HCT116 (cell line): Measurements from ENCODE around the gene CTDNEP1. TPM values are rescaled to one million over a fixed set of nuclear protein-coding genes. Genes with fewer than 3 reads are reported as not detected.

Experiments
- ATAC-seq: fragments of 200-7000 bp; cut with Tn5 transposase; 2 replicates; pipeline ENCODE4 v1.9.1; 2020; ENCODE audit warnings: mild to moderate bottlenecking, moderate library complexity
- BruUV-seq: library from RNA; stranded (reverse); fragments of 400-500 nt; replicated peaks from 2 replicates; lab custom pipeline; 2021; lab: Mats Ljungman, UMichigan
- CTCF ChIA-PET: fragments of 300-600 bp; sonication (Branson Sonifier 250); formaldehyde crosslinking; loops from one replicate; lab custom pipeline; 2021; ENCODE audit warnings: antibody characterized with exemption; lab: Charles Lee
- POLR2A ChIA-PET: fragments of 300-600, 350-600 bp; sonication (Branson Sonifier 250); formaldehyde crosslinking; loops from one replicate; lab custom pipeline; 2021; ENCODE audit warnings: antibody characterized with exemption; lab: Charles Lee
- RAD21 ChIA-PET, 2 experiments: fragments of 300-600 bp; sonication (Branson Sonifier 250); formaldehyde crosslinking; loops; one replicate each; lab custom pipeline; 2023; ENCODE audit warnings: low total read pairs in 2 of 2; ENCODE audit not compliant: uncharacterized antibody in 2 of 2, unreplicated experiment in 2 of 2, low non-redundant PET in 1 of 2; lab: Charles Lee
- DNase-seq: peaks from one replicate; pipeline ENCODE4 v3.0.0-alpha.2; 2010; ENCODE audit warnings: low read depth, low spot score
- H2AFZ ChIP-seq: fragments of 200-600 bp; shearing (Covaris generic), sonication (generic); 2 replicates; pipeline ENCODE4 v1.6.1; 2017; ENCODE audit warnings: low read depth, mixed run types, mixed read lengths, antibody characterized with exemption, low read length; ENCODE audit not compliant: poor library complexity, severe bottlenecking
- H3K27ac ChIP-seq: 2 replicates; pipeline ENCODE4 v1.5.1; 2012; ENCODE audit warnings: low read depth, low read length
- H3K27me3 ChIP-seq: fragments of 200-600 bp; sonication (generic); 2 replicates; pipeline ENCODE4 v1.6.1; 2016; ENCODE audit warnings: mixed run types, low read length, mixed read lengths; ENCODE audit not compliant: insufficient read depth
- H3K36me3 ChIP-seq, 2 experiments: fragments of 200-500 bp in 1 of 2; fragments of 200-600 bp in 1 of 2; sonication (Bioruptor generic) in 1 of 2; sonication (generic) in 1 of 2; 2 replicates each; pipeline versions ENCODE4 v1.5.1 to v1.6.1; 2014 to 2016; ENCODE audit warnings: low read length in 2 of 2, inconsistent platforms in 1 of 2, mixed read lengths in 1 of 2, mixed run types in 1 of 2; ENCODE audit not compliant: insufficient read depth in 2 of 2, control insufficient read depth in 1 of 2
- H3K4me1 ChIP-seq, 2 experiments: fragments of 200-600 bp in 1 of 2; sonication (generic) in 1 of 2; 2 replicates each; pipeline versions ENCODE4 v1.5.1 to v1.6.1; 2012 to 2017; ENCODE audit warnings: low read length in 2 of 2, inconsistent platforms in 1 of 2, mild to moderate bottlenecking in 1 of 2, mixed read lengths in 1 of 2, mixed run types in 1 of 2, moderate library complexity in 1 of 2; ENCODE audit not compliant: insufficient read depth in 2 of 2, control insufficient read depth in 1 of 2
- H3K4me2 ChIP-seq: fragments of 200-600 bp; sonication (generic); 2 replicates; pipeline ENCODE4 v1.6.1; 2017; ENCODE audit warnings: mixed run types, low read length, mixed read lengths
- H3K4me3 ChIP-seq, 2 experiments: fragments of 200-600 bp in 1 of 2; sonication (generic) in 1 of 2; replicated peaks in 1 of 2; 2 replicates each; pipeline ENCODE4 v1.5.1; 2011 to 2016; ENCODE audit warnings: low read length in 2 of 2, control low read depth in 1 of 2, low read depth in 1 of 2, mild to moderate bottlenecking in 1 of 2, mixed read lengths in 1 of 2, mixed run types in 1 of 2
- H3K79me2 ChIP-seq: fragments of 200-600 bp; sonication (generic); 2 replicates; pipeline ENCODE4 v1.6.1; 2017; ENCODE audit warnings: mild to moderate bottlenecking, mixed run types, low read length, moderate library complexity, mixed read lengths; ENCODE audit not compliant: insufficient read depth
- H3K9ac ChIP-seq: fragments of 200-600 bp; sonication (generic); 2 replicates; pipeline ENCODE4 v1.6.1; 2016; ENCODE audit warnings: low read length, mixed read lengths
- H3K9me2 ChIP-seq: fragments of 200-600 bp; sonication (generic), shearing (Covaris generic); 2 replicates; pipeline ENCODE4 v1.6.1; 2017; ENCODE audit warnings: mixed run types, mild to moderate bottlenecking, moderate library complexity; ENCODE audit not compliant: insufficient read depth
- H3K9me3 ChIP-seq, 2 experiments: fragments of 200-500 bp in 1 of 2; fragments of 200-600 bp in 1 of 2; sonication (Bioruptor generic) in 1 of 2; sonication (generic) in 1 of 2; 2 replicates each; pipeline ENCODE4 v1.6.1; 2014 to 2017; ENCODE audit warnings: low read length in 2 of 2, mixed read lengths in 2 of 2, inconsistent platforms in 1 of 2, low read depth in 1 of 2, mild to moderate bottlenecking in 1 of 2, mixed run types in 1 of 2, moderate library complexity in 1 of 2; ENCODE audit not compliant: control insufficient read depth in 1 of 2, insufficient read depth in 1 of 2
- H4K20me1 ChIP-seq: fragments of 200-600 bp; sonication (generic), shearing (Covaris generic); 2 replicates; pipeline ENCODE4 v1.6.1; 2017; ENCODE audit warnings: mixed run types, mild to moderate bottlenecking, moderate library complexity; ENCODE audit not compliant: insufficient read depth
- CBX3 ChIP-seq: IDR thresholded peaks from 2 replicates; pipeline ENCODE4 v1.6.1; 2012; ENCODE audit warnings: low read depth
- CEBPB ChIP-seq: IDR thresholded peaks from 2 replicates; pipeline ENCODE4 v1.6.1; 2012; ENCODE audit warnings: low read depth
- EGR1 ChIP-seq: IDR thresholded peaks from 2 replicates; pipeline ENCODE4 v1.6.1; 2012; ENCODE audit warnings: low read depth
- EZH2 ChIP-seq: fragments of 200-600 bp; sonication (generic); IDR thresholded peaks from 2 replicates; pipeline ENCODE4 v1.6.1; 2017; ENCODE audit warnings: antibody characterized with exemption, mixed run types
- FOSL1 ChIP-seq: IDR thresholded peaks from 2 replicates; pipeline ENCODE4 v1.6.1; 2012; ENCODE audit warnings: low read depth
- JUND ChIP-seq: IDR thresholded peaks from 2 replicates; pipeline ENCODE4 v1.6.1; 2012
- POLR2A ChIP-seq: IDR thresholded peaks from 2 replicates; pipeline ENCODE4 v1.7.0; 2011; ENCODE audit warnings: borderline replicate concordance; ENCODE audit not compliant: insufficient read depth, insufficient read length; ENCODE audit errors: extremely low read depth
- RAD21 ChIP-seq: IDR thresholded peaks from 2 replicates; pipeline ENCODE4 v1.6.1; 2012; ENCODE audit warnings: low read depth, mild to moderate bottlenecking
- SP1 ChIP-seq: IDR thresholded peaks from 2 replicates; pipeline ENCODE4 v1.6.1; 2012; ENCODE audit warnings: low read depth
- SRF ChIP-seq: IDR thresholded peaks from 2 replicates; pipeline ENCODE4 v1.6.1; 2012; ENCODE audit warnings: low read depth
- TCF7L2 ChIP-seq: IDR thresholded peaks from 2 replicates; pipeline ENCODE4 v1.7.0; 2011; ENCODE audit warnings: borderline replicate concordance, inconsistent platforms; ENCODE audit not compliant: insufficient read depth, insufficient read length; ENCODE audit errors: extremely low read depth
- ZFX ChIP-seq: fragments of 450-650 bp; IDR thresholded peaks from 2 replicates; pipeline ENCODE4 v1.6.1; 2017
- ZNF274 ChIP-seq: fragments of 200-500 bp; sonication (Bioruptor generic); IDR thresholded peaks from 2 replicates; pipeline ENCODE4 v1.6.1; 2014; ENCODE audit warnings: mild to moderate bottlenecking, low read depth, low read length, inconsistent platforms
- intact Hi-C: fragments of 100-400 bp; cut with micrococcal nuclease; formaldehyde crosslinking; loops from 2 replicates; pipeline ENCODE4 v1.10.0; 2022
- total RNA-seq: library from RNA; stranded (reverse); gene quantifications from one replicate; pipeline ENCODE4 v1.2.1, GENCODE V29; 2021; ENCODE audit not compliant: unreplicated experiment
- TF ChIP-seq, protein P1 (sequence below): IDR thresholded peaks from 2 replicates; pipeline ENCODE4 v1.6.1; 2012
- TF ChIP-seq, protein P2 (sequence below): IDR thresholded peaks from 2 replicates; pipeline ENCODE4 v1.6.1; 2012
- TF ChIP-seq, protein P3 (sequence below): IDR thresholded peaks from 2 replicates; pipeline ENCODE4 v1.6.1; 2011; ENCODE audit warnings: mild to moderate bottlenecking, low read length, moderate library complexity; ENCODE audit not compliant: insufficient replicate concordance; ENCODE audit errors: extremely low read depth
- TF ChIP-seq, protein P4 (sequence below), 3 experiments: fragments of 200-600 bp in 1 of 3; sonication (generic) in 1 of 3; IDR thresholded peaks in 2 of 3; conservative IDR thresholded peaks in 1 of 3; 2 replicates each; pipeline ENCODE4 v1.5.1; 2012 to 2017; ENCODE audit warnings: low read depth in 2 of 3, low read length in 2 of 3, antibody characterized with exemption in 1 of 3, borderline replicate concordance in 1 of 3, control low read depth in 1 of 3, mild to moderate bottlenecking in 1 of 3, mixed read lengths in 1 of 3, mixed run types in 1 of 3, moderate library complexity in 1 of 3; ENCODE audit not compliant: insufficient read depth in 1 of 3

The CTDNEP1 gene
- total RNA-seq, 1 experiment from 2014 or later: 143 TPM

DNA sequence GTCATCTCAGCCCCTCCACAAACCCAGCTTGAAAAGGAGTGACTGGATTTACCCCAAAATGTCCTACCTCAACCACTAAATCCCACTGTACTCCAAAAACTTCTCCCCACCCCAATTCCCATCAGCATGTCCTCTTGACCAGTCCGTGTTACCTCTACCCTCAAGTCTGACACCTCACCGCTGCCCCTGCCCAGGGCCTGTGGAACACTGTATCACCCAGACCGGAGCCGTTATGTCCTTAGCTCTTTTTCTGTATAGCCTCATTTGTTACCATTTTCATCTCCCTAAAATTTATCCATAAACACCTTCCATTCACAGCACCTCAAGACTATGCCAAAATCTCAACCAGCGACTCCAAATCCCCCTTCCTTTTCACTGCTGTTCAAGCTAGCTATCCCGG lies 14.7 kb downstream of the CTDNEP1 start:
- Histone ChIP-seq H3K9me2 (no peaks in the 10 kb centered on the region), H3K27me3 (no peaks in the 10 kb centered on the region), H2AFZ (no peak overlapping the region), H3K4me2 (peak overlapping the region; percentile 82), H3K4me1 (peaks cover 44 to 67% of the 10 kb centered on the region in 2 experiments), H3K9ac (peak overlapping the region; percentile 100), H4K20me1 (peaks cover 4% of the 10 kb centered on the region; the same call in 1 of the 2 replicates), H3K4me3 (0 out of 4 replicates have a peak overlapping the region, but pooled peaks of 1 of the 2 experiments have one; percentile 97), H3K79me2 (peaks cover 80% of the 10 kb centered on the region), H3K9me3 (no peaks in the 10 kb centered on the region), H3K27ac (peak overlapping the region; percentile 92), H3K36me3 (peaks cover 24 to 32% of the 10 kb centered on the region in 2 experiments)
- no peak for DNase-seq
- no TSS peak for BruUV-seq
- ChIA-PET RAD21 (interaction anchor here in 1 of 2 experiments (1.1 kb wide), 1 partner anchor 16 kb away, joined by 3 read pairs; no protein-coding TSS in a partner anchor), POLR2A (interaction anchor here (0.7 to 2.6 kb wide), 3 partner anchors 17 to 72 kb away, joined by 3 to 19 read pairs (median 7); partner anchors contain the start of genes ACADVL and DLG4), CTCF (interaction anchor here (1.8 kb wide), 1 partner anchor 16 kb away, joined by 5 read pairs; no protein-coding TSS in a partner anchor)
- no peak for ATAC-seq
- intact Hi-C loops: no loop called here
- no peak for TF ChIP-seq EGR1
- TF ChIP-seq RAD21: no peak
- no peak for TF ChIP-seq FOSL1
- no peak for TF ChIP-seq ZNF274
- TF ChIP-seq SRF: no peak
- no peak for TF ChIP-seq JUND
- TF ChIP-seq, protein P1, sequence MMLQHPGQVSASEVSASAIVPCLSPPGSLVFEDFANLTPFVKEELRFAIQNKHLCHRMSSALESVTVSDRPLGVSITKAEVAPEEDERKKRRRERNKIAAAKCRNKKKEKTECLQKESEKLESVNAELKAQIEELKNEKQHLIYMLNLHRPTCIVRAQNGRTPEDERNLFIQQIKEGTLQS: no peak
- TF ChIP-seq, protein P2, sequence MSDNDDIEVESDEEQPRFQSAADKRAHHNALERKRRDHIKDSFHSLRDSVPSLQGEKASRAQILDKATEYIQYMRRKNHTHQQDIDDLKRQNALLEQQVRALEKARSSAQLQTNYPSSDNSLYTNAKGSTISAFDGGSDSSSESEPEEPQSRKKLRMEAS: no peak
- TF ChIP-seq CEBPB: no peak
- no peak for TF ChIP-seq CBX3
- no peak for TF ChIP-seq EZH2
- TF ChIP-seq, protein P3, sequence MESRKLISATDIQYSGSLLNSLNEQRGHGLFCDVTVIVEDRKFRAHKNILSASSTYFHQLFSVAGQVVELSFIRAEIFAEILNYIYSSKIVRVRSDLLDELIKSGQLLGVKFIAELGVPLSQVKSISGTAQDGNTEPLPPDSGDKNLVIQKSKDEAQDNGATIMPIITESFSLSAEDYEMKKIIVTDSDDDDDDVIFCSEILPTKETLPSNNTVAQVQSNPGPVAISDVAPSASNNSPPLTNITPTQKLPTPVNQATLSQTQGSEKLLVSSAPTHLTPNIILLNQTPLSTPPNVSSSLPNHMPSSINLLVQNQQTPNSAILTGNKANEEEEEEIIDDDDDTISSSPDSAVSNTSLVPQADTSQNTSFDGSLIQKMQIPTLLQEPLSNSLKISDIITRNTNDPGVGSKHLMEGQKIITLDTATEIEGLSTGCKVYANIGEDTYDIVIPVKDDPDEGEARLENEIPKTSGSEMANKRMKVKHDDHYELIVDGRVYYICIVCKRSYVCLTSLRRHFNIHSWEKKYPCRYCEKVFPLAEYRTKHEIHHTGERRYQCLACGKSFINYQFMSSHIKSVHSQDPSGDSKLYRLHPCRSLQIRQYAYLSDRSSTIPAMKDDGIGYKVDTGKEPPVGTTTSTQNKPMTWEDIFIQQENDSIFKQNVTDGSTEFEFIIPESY: no peak
- TF ChIP-seq TCF7L2: no peak
- TF ChIP-seq SP1: no peak
- TF ChIP-seq, protein P4, sequence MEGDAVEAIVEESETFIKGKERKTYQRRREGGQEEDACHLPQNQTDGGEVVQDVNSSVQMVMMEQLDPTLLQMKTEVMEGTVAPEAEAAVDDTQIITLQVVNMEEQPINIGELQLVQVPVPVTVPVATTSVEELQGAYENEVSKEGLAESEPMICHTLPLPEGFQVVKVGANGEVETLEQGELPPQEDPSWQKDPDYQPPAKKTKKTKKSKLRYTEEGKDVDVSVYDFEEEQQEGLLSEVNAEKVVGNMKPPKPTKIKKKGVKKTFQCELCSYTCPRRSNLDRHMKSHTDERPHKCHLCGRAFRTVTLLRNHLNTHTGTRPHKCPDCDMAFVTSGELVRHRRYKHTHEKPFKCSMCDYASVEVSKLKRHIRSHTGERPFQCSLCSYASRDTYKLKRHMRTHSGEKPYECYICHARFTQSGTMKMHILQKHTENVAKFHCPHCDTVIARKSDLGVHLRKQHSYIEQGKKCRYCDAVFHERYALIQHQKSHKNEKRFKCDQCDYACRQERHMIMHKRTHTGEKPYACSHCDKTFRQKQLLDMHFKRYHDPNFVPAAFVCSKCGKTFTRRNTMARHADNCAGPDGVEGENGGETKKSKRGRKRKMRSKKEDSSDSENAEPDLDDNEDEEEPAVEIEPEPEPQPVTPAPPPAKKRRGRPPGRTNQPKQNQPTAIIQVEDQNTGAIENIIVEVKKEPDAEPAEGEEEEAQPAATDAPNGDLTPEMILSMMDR (IDR thresholded peaks at IDR 0.05 in 2 of 3, conservative IDR thresholded peaks at IDR 0.05 in 1 of 3; ENCODE audit: borderline replicate concordance in 1 of 3, insufficient read depth in 1 of 3, low read depth in 2 of 3, low read length in 2 of 3): no peak
- TF ChIP-seq POLR2A: no peak
- TF ChIP-seq ZFX: no peak
